GM12892 (cell line): ENCODE measurements around the gene COX19.

Experiments
- DNase-seq: peaks from one replicate; pipeline ENCODE4 v3.0.0; 2011; ENCODE audit not compliant: insufficient read length
- FAIRE-seq: peaks from 2 replicates; lab custom pipeline; 2011; peaks lifted over from hg19 to GRCh38; lab: Jason Lieb, UNC
- POLR2A ChIP-seq: IDR thresholded peaks from 2 replicates; pipeline ENCODE4 v1.6.1; 2011; ENCODE audit warnings: low read depth, low read length, control low read depth
- POLR2AphosphoS5 ChIP-seq: IDR thresholded peaks from 2 replicates; pipeline ENCODE4 v1.6.1; 2011; ENCODE audit warnings: low read depth, low read length, control low read depth
- TAF1 ChIP-seq: IDR thresholded peaks from 2 replicates; pipeline ENCODE4 v1.6.1; 2011; ENCODE audit warnings: low read depth, mild to moderate bottlenecking, control low read depth, low read length, borderline replicate concordance

The COX19 gene

DNA sequence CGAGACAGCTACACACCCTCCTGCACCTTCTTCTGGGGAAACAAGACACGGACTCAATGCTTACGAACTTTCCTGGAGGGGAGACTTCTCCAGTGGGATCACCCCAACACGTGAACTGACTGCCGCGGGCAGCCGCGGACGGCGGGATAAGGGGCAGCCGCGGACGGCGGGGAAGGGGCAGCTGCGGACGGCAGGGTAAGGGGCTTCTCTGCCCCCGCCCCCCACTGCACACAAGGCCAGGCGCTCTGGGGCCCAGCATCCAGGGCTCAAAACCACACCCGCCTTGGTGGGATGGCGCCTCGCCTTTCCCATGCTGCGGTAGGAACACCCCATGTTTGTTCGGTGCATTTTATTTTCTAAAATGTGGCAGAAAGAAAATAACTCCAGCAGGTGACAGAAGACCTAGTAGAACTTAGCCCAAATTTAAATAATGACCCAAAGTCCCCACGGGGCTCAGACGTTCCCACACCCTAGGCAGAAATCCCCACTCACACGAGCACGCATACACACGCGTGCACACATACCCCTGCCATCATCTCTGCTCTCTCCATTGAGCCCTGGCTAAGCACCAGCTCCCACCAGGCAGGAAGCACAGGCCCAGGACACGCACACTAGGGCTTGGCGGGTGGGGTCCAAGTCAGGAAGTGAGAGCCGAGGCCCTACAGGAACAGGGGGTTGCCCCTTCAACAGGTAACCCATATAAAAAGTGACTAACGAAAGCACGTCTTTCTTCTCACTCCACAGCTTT, 42.4 kb upstream of the COX19 start:
- DNase-seq (no peak), FAIRE-seq (no peak)
- TF ChIP-seq POLR2AphosphoS5 (no peak), POLR2A (no peak), TAF1 (no peak)

DNA sequence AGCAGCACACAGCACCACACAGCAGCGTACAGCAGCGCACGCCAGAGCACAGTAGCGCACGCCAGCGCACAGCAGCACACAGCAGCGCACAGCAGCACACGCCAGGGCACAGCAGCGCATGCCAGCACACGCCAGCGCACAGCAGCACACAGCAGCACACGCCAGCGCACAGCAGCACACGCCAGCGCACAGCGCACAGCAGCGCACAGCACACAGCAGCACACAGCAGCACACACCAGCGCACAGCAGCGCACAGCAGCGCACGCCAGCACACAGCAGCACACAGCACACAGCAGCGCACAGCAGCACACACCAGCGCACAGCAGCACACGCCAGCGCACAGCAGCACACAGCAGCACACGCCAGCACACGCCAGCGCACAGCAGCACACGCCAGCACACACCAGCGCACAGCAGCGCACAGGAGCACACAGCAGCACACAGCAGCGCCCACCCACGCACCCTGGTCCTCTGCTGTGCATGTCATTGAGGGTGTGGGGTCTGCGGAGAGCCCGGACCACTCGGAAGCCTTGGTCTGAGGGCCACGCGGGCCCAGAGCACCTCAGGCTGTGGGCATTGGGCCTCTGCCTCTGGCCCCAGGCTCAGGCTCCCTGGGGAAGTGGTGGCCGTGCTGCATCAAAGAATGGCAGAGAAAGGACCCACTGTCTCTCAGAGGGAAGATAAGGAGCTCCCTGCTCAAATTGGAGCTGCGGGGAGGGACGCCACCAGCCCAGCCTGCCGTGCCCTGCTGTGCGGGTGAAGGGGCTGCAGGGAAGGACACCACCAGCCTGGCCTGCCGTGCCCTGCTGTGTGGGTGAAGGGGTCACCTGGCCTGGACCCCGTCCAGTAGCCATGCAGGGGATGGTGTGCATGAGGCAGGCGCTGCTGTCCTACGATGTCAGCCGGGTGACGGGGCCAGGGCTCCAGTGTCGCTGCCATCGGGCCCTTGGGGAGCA, 41.5 kb upstream of the COX19 start:
- no peak for DNase-seq
- TF ChIP-seq POLR2A (peak; percentile 21; the same call in 1 of the 2 replicates), TAF1 (no peak), POLR2AphosphoS5 (peak; percentile 59; the same call in 1 of the 2 replicates)
- FAIRE-seq: no peak

DNA sequence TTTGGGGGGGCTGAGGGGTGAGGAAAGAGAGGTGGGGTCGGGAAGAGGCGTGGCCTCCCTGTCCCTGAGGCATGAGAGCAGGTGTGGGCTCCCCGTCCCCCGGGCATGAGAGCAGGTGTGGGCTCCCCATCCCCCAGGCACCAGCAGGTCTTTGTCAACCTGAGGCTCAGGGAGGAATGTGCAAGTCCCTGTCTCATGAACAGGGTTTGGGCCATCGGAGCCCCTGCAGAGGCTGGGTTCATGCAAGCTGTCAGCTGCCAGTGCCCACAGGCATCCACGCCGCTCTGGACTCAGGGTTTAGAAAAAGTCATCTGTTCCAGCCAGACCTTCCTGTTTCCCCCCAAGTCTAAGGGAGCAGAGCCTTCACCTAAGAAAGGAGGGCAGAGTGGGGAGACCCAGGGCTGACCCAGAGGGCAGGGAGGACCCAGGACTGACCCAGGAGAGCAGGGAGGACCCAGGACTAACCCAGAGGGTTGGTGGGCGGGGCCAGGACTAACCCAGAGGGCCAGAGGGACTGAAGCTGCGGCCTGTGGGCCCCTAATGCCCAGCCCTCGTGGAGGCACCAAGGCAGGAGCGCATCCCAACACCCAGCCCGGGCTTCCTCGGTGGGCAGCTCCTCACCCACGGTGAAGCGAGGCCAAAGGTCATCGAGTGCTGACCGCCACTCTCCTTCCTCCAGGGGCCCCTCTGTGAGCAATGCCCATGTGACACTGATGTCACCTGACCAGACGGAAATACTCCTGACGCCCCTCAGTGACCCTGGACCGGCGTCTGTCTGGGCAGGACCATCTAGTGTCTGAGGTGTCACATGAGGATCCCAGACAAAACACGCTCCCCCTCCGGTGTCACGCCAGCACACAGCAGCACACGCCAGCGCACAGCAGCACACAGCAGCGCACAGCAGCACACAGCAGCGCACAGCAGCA, 40.1 kb upstream of the COX19 start:
- DNase-seq (no peak), FAIRE-seq (no peak)
- TF ChIP-seq TAF1 (no peak), POLR2AphosphoS5 (no peak), POLR2A (no peak; the same call in 1 of the 2 replicates)

DNA sequence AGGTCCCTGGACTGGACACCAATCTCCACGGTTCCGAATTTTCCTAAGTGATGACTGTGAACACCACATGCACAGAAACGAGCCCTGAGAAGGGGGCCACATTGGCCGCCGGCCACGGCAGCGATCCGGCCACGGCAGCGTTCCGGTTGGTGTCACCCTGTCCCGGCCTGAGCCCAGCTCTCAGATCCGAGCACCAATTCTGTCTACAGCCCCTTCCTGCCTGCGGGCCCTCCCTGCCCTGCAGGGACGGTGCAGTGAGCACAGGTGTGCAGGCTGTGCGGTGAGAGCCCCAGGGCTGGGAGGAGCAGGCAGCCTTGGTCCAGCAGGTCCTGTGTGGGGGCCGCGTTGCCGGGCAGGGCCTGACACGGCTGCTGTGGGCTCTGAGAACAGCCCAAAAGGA, 39.3 kb upstream of the COX19 start:
- no peak for FAIRE-seq
- DNase-seq: no peak
- no peak; the same call in 1 of the 2 replicates for TF ChIP-seq POLR2A
- TF ChIP-seq POLR2AphosphoS5: no peak
- no peak for TF ChIP-seq TAF1

DNA sequence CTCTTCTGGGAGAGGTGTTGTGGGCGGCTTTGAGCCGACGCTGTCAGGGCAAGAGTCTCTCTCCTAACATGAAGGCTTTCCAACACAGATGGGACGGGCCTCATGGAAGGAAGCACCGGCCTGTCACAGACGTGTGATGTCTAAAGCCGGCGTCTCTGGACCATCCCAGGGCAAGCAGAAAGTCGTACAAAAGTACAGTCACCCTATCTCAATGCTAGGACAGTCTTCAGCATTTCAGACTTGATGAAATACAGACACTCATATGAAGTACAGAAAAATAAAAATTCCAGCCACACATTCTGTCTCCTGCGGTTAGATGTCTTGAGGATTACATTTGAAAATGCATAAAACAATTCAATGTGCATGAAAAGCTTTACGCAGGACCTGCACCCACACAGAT, 38.2 kb upstream of the COX19 start:
- TF ChIP-seq TAF1: no peak
- no peak for TF ChIP-seq POLR2A
- no peak for TF ChIP-seq POLR2AphosphoS5
- no peak for FAIRE-seq
- DNase-seq: no peak

DNA sequence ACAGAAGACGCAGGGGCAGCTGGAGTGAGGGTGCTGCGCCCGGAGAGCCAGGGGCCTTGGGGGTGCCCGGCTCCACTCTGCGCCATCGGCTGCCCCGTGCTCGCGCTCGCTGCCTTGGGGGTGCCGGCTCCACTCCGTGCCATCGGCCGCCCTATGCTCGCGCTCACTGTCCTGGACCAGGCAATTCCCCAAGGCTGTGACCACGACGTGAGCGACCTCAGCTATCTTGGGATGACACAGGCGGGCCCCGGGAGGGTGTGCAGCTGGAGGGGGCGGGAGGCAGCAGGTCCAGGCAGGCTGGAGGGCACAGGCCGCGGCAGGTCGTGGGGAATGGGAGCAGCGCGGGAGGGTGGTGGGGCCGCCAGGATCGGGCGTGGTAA, 37.4 kb upstream of the COX19 start:
- no peak for FAIRE-seq
- TF ChIP-seq POLR2AphosphoS5 (no peak), TAF1 (no peak), POLR2A (no peak)

DNA sequence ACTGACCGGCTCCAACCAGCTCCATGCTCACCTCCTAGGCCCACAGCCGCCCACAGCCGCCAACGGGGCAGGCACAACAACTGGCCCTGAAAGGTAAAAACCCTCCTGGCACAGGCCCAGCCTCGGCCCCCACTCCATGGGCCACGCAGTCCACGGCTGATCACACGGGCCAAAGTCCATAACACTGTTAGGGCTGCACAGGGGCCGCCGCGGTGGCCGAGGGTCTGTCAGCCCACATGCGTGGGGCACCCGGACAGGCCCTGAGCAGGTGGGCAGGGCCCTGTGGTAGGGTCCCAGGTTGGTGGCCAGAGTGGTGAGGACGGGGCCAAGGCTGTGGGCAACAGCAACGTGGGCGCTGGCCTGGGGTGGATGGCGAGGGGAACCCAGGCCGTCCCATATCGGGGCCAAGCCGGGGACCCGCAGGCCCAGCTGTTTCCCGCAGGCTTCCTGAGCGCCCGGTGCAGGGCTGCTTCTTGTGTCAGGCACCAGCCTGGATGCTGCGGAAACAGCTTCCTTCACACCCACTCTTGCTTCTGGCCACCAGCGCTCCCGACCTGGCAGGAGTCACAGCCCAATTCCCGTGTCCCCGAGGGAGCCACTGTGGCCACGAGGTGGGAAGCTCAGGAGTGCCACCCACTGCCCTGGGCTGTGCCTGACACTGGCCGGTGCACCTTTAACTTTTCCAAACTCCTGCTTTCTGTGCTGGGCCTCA, 36.8 kb upstream of the COX19 start:
- no peak for DNase-seq
- no peak; the same call in 1 of the 2 replicates for TF ChIP-seq POLR2A
- TF ChIP-seq POLR2AphosphoS5: no peak
- no peak for TF ChIP-seq TAF1
- no peak for FAIRE-seq

More for the DNA sequence above, 37.4 kb upstream of the COX19 start:
- no peak for DNase-seq

DNA sequence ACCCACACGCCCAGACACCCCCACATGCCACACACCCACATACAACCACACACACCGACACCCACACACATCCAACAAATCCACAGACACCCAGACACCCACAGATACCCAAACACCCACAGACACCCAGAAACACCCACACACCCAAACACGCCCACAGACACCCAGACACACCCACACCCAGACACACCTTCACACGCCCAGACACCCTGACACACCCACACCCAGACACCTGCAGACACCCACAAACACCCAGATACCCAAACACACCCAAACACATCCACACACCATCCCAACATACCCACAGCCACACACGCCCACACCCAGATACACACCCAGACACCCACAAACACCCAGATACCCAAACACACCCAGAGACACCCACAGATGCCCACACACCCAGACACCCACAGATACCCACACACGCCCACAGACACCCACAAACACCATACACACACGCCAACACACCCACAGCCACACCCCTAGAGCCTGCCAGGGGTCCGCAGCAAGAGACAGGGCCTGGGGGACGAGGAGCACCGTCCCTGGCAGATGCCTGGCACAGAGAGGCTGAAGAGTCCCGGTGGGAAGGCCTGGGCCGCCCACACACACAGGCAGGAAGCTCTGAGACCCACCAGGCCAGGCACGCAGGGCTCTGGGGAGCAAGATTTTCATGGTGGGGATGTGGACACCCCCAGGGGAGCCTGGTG, 36.1 kb upstream of the COX19 start:
- peak; percentile 48 for FAIRE-seq
- DNase-seq: no peak
- no peak; the same call in 1 of the 2 replicates for TF ChIP-seq POLR2AphosphoS5

DNA sequence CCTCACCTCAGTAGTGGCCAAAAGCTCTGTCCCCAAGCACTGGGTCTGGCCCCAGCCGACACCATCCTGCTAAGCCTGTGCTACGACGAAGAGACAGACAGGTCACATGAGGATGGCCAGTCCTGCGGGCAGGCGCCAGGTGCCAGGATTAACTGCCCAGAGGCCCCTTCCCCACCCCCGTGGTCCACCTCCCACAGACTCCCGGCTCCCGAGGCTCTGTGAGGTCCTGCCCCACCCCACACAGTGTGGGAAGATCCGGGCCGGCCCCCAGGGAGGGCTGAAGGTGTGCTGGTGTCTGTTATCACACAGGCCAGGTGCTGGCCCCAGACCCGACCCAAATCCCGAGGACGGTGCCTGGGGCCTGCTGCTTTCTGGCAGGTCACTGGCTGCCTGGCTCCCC, 34.9 kb upstream of the COX19 start:
- TF ChIP-seq POLR2A (no peak), TAF1 (no peak)
- DNase-seq (no peak), FAIRE-seq (no peak)

DNA sequence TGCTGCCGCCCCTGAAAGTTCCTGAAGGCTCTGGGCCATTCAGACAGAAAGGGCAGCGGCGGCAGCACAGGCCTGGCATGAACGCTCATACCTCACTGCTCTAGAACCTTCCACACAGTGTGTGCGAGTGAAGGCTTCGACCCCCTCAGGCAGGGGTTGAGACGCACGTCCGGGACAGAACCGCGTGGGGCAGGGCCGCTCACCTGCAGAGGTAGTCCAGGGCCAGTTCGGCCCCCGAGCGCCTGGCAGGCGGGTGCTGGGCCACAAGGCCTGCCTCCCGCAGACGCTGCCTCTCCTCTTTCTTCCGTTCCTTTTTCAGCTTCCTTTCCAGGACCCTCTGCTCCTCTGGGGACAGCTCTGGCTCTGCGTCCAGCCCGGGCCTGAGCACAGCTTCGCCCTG, 34.4 kb upstream of the COX19 start:
- DNase-seq (no peak), FAIRE-seq (no peak)
- TF ChIP-seq POLR2AphosphoS5 (no peak), POLR2A (no peak), TAF1 (no peak)
